Measurements from ENCODE around the gene C5orf15.

GRCh38 chr5:133935667-133935940 is 32.8 kb downstream of the C5orf15 start:
- TF ChIP-seq EZH2 (IDR thresholded peaks at IDR 0.05; ENCODE audit: borderline replicate concordance, insufficient read depth, low read length, poor library complexity, severe bottlenecking) = no peak
- TF ChIP-seq POLR2AphosphoS5 (IDR thresholded peaks at IDR 0.05) = no peak
